ENCODE data around the gene ITPKB. TPM values are rescaled to one million over a fixed set of nuclear protein-coding genes. Genes with fewer than 3 reads are reported as not detected.

The ITPKB gene
- total and polyA plus RNA-seq, 8 donors: 25.0 to 38.7 (median 32.6) TPM

DNA sequence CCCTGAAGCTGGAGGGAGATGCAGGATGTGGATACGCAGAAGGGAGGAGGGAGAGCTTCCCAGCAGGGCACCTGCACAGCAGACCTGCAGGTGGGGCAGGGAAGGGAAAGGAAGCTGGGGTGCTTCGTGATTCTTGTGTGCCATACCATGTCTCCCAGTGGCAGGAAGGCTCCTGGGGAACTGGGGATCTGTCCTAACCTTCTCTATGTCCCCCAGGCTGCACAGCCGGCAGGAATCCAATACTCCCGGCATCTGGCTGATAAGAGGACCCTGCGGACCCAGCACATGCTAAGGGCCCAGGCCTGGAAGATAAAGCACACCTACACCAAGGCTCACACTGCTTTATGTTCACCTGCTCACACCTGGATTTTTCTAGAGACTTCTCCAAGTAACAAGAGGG is 79.4 kb downstream of the ITPKB start:
- DNase-seq (no peak), ATAC-seq (no peak)
- Histone ChIP-seq H3K36me3 (no peaks in the 10 kb centered on the region), H3K4me3 (no peak overlapping the region), H3K27ac (peak overlapping the region; percentile 88), H3K4me1 (peaks cover 56 to 99% of the 10 kb centered on the region in 2 donors), H3K9me3 (no peaks in the 10 kb centered on the region), H3K27me3 (no peaks in the 10 kb centered on the region)
- TF ChIP-seq, protein P1, sequence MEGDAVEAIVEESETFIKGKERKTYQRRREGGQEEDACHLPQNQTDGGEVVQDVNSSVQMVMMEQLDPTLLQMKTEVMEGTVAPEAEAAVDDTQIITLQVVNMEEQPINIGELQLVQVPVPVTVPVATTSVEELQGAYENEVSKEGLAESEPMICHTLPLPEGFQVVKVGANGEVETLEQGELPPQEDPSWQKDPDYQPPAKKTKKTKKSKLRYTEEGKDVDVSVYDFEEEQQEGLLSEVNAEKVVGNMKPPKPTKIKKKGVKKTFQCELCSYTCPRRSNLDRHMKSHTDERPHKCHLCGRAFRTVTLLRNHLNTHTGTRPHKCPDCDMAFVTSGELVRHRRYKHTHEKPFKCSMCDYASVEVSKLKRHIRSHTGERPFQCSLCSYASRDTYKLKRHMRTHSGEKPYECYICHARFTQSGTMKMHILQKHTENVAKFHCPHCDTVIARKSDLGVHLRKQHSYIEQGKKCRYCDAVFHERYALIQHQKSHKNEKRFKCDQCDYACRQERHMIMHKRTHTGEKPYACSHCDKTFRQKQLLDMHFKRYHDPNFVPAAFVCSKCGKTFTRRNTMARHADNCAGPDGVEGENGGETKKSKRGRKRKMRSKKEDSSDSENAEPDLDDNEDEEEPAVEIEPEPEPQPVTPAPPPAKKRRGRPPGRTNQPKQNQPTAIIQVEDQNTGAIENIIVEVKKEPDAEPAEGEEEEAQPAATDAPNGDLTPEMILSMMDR (IDR thresholded peaks at IDR 0.05): no peak
- intact Hi-C loops (cut with DNase I): no loop called here

DNA sequence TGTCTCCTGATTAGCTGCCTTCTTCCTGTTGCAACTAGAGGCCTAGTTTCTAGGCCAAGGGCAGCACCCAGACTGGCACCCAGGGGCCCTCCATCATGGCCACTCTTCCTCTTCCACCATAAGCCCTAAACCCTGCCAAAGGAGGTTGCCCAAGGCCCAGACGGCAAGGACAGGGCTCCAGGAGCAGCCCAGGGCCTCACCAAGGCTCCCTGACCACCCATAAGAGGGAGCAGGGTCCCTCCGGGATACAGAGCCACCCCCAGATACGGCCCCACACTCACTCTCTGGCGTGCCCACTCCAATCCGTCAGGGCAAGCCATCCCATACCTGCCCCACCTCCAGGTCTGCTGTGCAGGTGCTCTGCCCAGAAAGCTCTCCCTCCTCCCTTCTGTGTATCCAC is 79.9 kb downstream of the ITPKB start:
- Histone ChIP-seq H3K27me3 (no peaks in the 10 kb centered on the region), H3K36me3 (no peaks in the 10 kb centered on the region), H3K27ac (peak overlapping the region in 1 of 2 donors; percentile 30), H3K4me1 (peaks cover 56 to 99% of the 10 kb centered on the region in 2 donors), H3K9me3 (no peaks in the 10 kb centered on the region), H3K4me3 (no peak overlapping the region)
- peak in 1 of 4 donors; percentile 43 for DNase-seq
- no peak for ATAC-seq
- intact Hi-C loops (cut with DNase I): no loop called here
- TF ChIP-seq, protein P1 (IDR thresholded peaks at IDR 0.05): no peak

DNA sequence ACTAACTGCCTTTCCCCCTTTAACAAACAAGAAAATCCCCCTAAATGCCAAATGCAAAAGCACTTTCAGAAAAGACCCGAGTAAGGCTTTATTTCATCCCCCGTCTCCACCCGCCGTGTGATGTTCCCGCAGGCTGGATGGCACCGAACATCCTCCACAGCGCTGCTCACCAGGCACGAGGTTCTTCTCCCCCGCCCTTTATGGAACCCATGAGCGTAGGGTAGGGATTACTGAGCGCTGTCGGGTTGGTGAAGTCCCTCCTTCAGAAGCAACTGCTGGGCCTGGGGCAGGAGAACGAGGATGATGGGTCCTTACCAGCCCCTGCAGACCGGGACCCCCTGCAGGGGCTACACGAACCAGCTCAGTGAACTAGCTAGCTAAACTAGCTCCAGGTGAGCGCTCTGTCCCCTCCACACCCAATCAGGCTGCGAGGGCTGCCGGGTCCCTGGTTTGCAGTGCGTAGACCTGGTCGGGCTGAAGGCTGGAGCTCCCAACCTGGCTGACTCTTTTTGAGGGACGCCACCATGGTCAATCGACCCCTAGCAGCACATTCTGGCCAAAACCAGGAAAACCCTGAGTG is 80.4 kb downstream of the ITPKB start:
- DNase-seq (peak in 1 of 4 donors; percentile 43), ATAC-seq (no peak)
- H3K4me1 ChIP-seq: peaks cover 53 to 99% of the 10 kb centered on the region in 2 donors
- H3K36me3 ChIP-seq: no peaks in the 10 kb centered on the region
- no peaks in the 10 kb centered on the region for H3K9me3 ChIP-seq
- TF ChIP-seq, protein P1 (IDR thresholded peaks at IDR 0.05): no peak
- H3K27ac ChIP-seq: peak overlapping the region in 1 of 2 donors; percentile 30
- H3K27me3 ChIP-seq: no peaks in the 10 kb centered on the region
- intact Hi-C loops (cut with DNase I): no loop called here
- no peak overlapping the region for H3K4me3 ChIP-seq

- ATAC-seq (no peak), DNase-seq (peak in 1 of 4 donors; percentile 51)
- Histone ChIP-seq H3K27ac (no peak overlapping the region), H3K9me3 (no peaks in the 10 kb centered on the region), H3K36me3 (no peaks in the 10 kb centered on the region), H3K4me3 (no peak overlapping the region), H3K27me3 (no peaks in the 10 kb centered on the region), H3K4me1 (peaks cover 47 to 99% of the 10 kb centered on the region in 2 donors)
- TF ChIP-seq, protein P1 (IDR thresholded peaks at IDR 0.05): no peak
- intact Hi-C loops (cut with DNase I): no loop called here
These were observed 81.1 kb downstream of the ITPKB start for GRCh38 chr1:226657895-226658545.

DNA sequence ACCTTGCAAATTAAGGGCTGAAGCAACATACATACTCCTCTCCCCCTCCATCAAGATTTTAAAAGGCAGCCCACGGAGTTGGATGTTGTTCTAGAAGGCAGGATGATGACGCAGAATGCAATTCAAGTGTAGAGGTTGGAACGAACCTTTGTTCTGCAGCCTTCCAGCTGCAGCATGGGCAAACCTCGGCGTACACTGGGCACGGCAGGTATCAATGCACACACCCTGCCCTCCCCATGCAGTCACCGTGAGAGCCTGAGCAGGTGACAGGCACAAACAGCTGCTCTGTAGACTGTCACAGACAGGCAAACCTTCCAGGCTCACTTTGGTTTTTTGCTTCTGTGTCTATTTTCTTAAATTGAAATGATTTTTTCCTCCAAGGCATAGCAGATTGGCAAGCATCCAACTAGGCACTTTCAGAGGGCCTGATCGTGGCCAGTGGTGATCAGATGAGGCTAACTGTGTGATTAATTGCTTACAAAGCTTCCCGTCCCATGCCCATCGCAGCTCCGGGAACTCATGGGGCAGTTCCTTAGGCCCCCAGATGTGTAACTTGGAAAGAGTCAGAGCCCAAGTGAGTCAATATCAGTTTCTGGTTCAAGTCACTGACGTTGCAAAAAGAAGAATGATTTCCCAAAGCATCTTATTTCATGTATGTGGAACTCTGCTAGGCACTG is 82.3 kb downstream of the ITPKB start:
- ATAC-seq: peak; percentile 32
- H3K27ac ChIP-seq: peak overlapping the region; percentile 66 to 69
- intact Hi-C loops (cut with DNase I): no loop called here

More for the DNA sequence above, 82.3 kb downstream of the ITPKB start:
- Histone ChIP-seq H3K4me1 (peaks cover 34 to 90% of the 10 kb centered on the region in 2 donors), H3K36me3 (no peaks in the 10 kb centered on the region), H3K9me3 (no peaks in the 10 kb centered on the region), H3K27me3 (no peaks in the 10 kb centered on the region), H3K4me3 (no peak overlapping the region)
- TF ChIP-seq, protein P1 (IDR thresholded peaks at IDR 0.05): no peak
- DNase-seq: no peak

All from left lung (tissue), 10 donors.